NCI-H526 treated with DMSO at 0.1 percent for 48 hours (cell line): ENCODE measurements around the gene EPHB3.

Experiments used
- DNase-seq: peaks from one replicate; lab custom pipeline; 2025; lab: John Stamatoyannopoulos, UW

The EPHB3 gene

DNA sequence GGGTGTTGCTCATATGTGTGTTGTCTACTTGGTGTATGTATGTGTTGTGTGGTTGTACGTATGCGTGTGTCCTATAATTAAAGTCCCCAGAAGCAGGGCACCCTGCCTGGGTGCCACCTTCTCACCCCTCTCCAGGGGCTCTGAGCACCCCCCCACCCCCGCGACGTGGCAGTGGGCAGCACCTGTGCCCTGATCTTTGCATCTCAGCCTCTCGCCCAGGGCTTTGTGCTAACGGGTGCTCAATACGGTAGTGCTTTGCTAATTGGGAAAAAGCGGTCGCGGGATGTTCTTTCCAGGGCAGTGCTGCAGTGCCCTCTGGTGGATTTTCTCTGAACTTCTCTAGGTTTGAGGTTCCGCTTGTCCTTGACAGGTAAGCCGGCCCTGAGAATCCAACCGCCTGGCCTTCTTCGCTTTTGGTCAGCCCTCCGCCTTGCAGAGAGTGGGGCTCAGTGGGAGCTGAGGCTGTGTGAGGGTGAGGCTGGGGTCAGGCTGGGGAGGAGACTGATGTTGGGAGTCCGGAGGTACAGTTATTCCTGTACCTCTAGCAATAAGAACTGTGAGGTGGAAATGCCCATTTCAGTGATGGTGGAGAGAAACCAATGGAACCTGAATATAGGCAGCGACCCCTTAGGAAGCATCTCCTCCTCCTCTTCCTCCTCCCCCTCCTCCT, 17.6 kb upstream of the EPHB3 start:
- DNase-seq, result peak; percentile 78

DNA sequence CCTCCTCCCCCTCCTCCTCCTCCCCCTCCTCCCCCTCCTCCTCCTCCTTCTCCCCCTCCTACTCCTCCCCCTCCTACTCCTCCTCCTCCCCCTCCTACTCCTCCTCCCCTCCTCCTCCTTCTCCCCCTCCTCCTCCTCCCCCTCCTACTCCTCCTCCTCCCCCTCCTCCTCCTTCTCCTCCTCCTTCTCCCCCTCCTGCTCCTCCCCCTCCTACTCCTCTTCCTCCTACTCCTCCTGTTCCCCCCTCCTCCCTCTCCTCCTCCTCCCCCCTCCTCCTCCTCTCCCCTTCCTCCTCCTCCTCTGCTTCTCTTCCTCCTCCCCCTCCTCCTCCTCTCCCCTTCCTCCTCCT, 17.1 kb upstream of the EPHB3 start:
- no peak for DNase-seq

DNA sequence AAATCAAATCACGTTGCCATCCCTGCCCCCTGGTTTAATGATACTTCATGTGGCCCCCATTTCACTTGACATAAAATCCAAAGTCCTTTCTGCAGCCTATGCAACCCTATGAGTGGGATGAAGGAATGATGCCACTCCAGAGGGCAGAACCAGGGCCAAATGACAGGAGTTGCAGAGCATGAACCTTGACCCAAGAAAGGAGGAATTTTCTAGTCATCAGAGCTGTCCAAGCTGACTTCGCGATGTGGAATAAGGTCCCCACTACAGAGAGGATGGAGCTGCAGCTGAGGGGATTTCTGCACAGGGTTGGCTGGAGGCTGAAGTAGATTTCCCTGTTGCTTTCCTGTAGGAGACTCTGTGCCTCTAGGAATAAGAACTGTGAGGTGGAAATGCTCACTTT, 15.8 kb upstream of the EPHB3 start:
- no peak for DNase-seq

DNA sequence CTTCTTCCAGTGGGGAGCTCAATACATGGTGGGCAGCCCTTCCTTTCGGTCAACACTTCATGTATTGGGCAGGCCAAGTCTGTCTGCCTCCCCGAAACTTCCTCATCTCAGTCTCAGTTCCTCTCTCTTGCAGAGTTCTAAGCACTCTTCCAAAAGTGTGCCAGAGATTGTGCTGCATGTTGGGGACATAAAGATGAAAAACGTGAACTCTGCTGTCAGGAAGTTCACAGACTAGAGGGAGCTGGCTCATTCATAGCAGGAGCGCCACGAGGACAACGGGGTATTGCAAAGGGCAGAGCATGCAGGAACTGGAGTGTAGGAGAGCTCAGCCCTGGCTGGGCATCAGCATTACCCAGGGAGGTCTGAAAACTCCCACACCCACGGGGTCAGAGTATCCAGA, 15.3 kb upstream of the EPHB3 start:
- DNase-seq, result no peak

DNA sequence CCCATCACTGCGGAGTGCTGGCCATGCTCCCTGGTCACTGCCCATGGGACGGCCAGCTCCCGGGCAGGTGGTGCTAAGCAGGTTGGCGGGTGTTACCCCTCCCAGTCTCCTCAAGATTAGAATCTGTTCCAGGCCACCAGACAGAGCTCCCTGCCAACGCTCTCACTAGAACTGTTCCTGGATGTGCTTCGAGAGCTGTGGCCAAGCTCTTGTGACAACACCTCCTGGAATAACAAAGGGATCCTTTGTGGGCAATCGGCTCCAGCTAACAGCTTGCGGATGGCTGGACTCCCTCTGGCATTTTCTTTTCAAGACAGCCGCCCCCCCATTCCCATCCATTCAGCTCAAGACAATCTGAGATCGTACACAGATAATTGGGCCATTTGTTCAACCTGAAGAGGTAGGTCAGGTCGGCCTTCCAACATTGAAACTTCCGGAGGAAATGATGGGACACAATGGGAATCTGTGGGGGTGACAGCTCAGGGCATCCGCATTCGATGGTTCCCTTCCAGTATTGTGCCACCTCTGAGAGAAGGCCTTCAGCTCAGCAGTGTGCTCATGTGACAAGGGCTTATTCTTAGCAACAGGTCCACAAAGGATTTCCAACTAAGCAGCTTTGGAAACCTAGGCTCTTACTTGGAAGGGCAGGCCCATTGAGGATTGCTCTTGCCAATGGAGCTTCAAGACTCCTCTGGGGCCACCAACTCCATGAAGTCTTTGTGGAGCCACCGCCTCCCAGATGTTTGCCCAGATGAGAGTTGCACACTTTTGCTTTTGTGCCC, 11.6 kb upstream of the EPHB3 start:
- no peak for DNase-seq

DNA sequence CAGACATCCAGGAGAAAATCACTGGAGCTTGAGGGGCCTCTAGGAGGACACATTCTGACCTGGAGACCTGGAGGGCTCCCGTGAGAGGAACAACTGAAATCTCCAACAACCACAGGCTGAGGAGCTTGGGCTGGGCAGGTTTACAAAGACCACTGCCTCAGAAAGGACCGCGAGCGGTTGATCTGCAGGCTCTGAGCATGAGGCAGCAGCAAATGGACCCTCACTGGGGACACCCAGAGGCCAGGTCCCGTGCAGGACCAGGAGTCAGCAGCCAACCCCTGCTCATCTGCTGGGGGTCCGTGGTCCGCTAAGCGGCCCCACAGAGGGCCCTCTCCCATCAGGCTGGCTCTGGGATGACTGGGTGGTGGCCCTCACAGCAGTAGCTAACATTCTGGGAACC, 10.5 kb upstream of the EPHB3 start:
- DNase-seq, result no peak

DNA sequence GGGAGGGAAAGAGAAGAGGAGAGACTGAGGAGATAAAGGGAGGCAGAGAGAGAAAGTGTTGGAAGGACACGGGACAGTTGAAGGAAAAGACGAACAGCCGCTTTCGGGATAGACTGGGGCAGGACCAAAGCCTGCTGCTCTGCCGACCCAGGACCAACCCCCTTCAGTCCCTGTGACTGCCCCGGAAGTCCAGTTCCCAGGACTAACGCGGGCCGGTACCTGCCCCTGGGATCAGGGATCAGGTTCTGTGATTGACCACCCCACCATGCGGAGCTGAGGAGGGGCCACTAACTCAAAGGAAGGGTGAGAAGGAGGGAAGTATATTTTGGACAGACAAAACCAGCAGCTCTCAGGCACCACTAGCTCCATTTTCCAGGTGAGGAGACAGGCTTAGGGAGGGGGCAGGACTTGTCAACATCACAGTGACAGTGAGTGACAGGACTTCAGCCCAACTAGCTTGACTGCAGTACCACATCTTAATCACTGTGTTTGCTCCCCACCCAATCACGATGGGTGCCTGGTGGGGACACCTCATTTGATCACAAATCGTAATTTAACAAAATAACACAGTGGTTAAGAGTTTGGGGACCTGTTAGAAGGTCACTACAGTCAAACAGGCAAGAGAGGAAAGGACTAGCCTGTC, 9.8 kb upstream of the EPHB3 start:
- no peak for DNase-seq

DNA sequence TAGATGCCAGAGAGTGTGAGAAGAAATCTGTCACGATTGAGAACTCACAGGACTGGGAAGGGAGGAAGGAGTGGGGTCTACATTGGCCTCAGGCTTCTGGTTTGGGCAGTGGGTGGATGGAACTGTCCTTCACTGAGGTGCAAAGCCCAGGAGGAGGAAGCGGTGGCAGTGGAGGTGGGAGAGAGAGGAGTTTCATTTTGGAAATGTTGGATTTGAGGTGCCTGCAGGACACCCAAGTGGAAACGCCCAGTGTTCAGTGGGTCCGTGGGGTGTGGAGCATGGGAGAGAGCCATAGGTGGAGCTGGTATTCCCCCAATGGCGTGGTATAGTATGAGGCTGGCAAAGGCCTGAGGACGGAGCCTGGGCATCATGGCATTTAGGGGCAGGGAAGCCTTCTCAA, 9.3 kb upstream of the EPHB3 start:
- no peak for DNase-seq

DNA sequence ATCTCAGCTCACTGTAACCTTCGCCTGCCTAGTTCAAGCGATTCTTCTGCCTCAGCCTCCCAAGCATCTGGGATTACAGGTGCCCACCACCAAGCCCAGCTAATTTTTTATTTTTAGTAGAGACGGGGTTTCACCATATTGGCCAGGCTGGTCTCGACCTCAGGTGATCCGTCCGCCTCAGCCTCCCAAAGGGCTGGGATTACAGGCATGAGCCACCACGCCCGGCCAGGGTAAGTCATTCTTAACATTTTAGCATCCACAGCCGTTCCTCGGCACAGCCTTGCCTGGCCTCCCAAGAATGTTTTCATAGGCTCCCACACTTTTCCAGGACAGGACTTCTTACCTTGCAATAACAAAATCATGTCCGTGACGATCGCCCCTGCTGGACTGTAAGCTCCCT, 8.7 kb upstream of the EPHB3 start:
- no peak for DNase-seq

DNA sequence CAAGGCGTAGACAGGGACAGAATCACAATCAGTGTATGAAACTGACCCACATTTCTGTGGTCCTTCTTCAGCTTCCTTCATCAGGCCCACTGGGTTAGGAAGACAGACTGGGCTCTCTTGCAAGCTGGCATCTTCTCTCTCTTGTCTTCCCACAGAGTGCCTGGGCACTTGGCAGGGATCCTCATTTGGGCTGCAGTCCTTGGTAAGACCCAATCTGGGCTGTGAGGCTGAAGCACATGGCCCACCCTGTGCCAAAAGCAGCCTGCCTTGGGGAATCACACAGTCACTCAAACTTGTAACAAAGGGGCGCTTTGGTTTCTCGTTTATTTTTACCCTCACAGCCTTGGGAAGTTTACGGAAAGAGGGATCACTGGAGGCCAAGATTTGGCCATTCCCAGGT, 8.2 kb upstream of the EPHB3 start:
- DNase-seq, result no peak

DNA sequence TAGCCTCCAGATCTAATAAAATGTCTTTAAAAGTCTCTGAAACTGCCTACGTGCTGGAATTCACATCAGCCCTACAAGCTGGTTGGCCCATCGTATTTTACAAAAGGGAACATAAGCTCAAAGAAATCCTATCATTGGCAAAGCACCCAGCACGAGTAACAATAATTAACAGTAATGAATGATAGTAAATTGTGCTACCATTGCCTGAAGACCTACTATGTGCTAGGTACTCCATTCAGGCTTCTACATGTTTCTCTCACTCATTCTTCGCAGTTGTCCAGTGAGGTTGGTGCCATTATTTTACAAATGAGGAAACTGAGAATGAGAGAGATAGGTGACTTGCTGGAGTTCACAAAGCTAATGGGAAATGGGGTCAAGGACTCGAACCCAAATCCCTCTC, 7.1 kb upstream of the EPHB3 start:
- DNase-seq, result no peak

DNA sequence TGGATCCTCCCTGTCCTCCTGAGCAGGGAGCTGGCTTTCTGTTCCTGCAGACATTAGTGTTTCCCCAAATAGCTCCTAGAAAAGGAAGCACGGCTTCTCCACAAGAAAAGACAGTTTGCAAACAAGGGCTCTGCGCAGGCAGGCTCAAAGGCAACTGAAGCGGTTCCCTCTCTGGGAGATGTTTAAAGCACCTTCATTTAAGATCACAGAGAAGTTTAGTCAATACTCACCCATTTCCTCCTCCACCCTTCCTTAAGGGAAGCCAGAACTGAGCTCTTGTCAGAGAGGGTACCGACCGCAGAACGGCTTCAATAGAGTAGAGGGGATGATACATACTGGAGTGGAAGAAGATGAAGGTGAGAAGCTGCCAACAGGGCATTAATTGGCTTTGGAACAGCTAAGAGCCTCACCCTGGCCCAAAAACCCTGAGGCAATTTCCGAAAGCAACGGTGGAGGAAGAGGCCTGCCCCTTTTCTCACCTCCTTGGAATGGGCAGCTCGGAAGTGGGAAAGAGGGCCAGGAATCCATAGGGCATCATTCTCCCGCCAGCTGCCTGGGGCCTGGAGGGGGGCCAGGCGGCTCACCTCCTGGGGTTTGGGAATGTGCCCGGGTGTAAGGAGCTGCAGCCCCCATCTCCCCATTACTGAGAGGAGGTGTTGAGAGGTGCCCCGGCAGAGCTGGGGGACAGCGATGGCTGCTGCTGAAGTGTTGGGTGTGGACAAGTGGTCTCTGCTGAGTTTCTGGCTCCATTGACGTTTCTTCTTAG, 4.8 kb upstream of the EPHB3 start:
- no peak for DNase-seq

DNA sequence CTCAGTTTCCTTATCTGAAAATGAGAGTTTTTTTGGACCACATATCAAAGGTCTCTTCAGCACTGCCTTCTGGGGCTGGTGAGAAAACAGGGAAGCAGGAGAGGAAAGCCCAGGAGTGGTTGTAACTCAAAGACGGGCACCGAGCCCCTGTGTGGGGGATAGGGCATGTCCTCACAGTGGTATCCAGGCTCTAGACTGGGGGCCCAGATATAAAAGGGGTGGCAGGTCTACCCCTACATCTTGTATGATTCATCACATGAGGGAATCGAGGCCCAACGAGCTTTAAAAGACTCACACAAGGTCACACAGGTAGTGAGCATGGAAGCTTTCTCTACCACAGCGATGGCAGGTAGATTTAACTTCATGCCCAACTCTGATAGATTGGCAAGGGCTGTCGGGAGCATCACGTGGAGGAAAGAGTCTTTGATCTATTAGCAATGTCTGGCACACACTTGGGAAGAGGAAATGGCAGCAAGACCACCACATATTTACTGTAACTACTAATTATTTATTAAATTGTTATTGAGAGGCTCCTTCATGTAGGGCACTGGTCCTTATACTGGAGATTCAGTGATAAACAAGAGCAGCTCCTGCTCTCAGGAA, 4.1 kb upstream of the EPHB3 start:
- DNase-seq, result no peak

DNA sequence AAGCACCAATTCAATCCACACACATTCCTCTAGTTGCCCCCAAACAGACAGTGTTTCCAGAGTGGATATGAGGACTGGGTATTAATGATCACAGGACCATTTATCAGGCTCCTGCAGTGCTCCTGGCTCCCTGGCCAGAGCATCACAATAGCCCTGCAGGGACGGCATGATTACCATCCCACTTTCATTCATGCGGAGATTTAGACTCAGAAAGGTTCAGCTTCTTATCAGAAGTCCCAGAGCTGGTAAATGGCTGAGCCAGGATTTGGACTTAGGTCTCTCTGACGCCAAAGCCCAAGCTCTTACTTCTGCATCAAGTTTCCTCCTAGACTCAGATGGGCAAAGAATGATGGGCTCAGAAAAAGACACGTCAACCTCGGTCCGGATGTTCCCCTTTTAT, 2.9 kb upstream of the EPHB3 start:
- DNase-seq, result no peak

DNA sequence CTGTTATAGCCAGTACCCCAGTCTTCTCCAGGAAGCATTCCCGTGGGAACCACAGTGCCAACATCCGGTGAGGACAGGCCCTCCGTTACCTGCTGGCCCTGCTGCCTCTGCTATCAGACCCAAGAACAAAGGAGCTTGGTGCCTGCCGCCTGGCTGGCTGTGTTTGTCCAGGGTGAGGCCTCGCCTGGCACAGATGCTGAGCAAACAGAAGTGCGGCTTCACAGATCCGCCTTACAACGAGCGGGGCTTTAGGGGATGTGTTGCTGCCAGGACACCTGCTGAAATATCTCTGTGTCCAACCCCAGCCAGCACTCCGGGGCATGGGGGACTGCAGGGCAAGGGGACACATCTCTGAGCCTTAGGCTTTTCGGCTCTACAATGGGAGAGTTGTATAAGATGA, 2.2 kb upstream of the EPHB3 start:
- DNase-seq, result peak; percentile 75

DNA sequence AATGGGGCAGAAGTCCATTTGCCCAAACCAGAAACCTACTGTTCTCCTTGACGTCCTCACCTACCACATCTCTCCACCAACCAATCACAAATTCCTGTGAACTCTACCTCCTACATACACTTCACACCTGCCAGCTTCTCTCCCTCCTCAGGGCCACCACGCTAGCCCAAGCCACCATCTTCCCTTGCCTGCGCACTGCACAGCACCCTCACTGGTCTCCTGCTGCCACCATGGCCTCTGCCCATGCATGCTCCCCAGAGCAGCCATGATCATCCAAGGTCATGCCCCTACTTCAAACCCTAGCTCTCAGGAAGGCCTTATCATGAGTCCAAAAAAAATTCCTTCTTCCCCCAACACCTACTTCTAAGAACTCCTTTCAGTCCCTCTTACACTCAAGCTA, 1.1 kb upstream of the EPHB3 start:
- no peak for DNase-seq

DNA sequence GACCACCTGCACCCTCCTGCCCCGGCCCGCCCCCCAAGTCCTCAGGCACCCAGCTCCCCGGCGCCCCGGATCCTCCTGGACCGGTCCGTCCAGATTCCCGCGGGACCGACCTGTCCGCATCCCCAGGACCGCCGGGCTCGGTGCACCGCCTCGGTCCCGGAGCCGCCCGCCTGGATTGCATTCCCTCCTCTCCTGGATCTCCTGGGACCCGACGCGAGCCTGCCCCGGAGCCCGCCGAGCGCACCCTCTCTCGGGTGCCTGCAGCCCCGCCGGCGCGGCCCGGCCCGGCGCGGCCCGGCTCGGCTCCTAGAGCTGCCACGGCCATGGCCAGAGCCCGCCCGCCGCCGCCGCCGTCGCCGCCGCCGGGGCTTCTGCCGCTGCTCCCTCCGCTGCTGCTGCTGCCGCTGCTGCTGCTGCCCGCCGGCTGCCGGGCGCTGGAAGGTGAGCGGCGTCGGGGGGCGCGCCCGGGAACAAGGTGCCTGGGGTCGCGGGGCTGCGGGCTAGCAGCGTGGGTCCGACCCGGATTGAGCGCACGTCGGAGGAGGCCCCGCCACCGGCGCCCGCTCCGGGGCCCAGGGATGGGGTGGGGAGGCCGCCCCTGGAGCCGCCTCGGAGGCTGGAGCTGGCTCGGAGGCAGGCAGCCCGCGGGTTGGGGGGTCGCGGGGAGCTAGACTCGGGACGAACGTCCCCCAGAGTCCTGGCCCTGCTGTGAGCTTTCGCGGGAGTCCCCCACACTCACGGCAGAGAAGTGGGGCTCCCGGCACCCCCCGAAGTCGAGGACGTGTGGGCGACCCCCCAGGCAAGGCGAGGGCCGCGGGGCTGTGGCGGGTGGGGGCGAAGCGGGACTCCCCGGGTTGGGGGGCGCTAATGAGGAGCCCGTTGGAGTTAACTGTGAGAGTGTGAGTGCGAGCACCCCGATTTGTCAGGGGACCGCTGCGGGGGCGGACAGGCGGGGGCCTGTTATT, 610 bp downstream of the EPHB3 start:
- DNase-seq, result no peak

DNA sequence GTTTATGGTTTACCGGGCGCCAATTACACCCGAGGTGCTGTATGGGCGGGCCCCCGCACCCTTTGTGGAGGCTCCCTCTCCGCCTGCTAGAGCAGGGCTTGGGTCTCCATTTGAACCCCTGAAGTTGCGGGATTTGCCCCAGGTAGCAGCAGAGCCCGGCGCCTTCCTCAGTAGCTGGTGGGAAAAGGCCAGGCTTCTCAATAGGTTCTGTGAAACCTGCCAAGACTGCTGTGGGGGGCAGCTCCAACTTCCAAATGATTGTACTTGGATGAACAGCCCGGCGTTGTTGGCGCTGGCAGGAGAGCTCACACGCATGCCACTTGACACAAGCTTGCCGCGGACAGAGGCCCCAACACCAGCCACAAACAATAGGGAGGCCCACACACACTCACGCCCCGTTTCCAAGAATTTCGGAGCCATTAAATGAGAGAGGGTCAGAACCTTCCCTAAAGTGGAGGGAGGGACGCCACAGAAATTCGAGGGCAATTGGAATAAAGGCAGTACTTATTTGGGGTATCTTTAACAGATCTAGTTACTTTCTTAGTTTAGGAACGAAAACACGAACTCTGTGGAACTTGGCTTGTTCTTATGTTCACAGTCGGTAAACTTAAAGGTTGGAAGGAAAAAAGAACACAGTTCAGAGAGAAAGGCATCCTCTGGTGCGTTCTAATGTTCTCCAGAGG, 1.4 kb downstream of the EPHB3 start:
- DNase-seq, result no peak

DNA sequence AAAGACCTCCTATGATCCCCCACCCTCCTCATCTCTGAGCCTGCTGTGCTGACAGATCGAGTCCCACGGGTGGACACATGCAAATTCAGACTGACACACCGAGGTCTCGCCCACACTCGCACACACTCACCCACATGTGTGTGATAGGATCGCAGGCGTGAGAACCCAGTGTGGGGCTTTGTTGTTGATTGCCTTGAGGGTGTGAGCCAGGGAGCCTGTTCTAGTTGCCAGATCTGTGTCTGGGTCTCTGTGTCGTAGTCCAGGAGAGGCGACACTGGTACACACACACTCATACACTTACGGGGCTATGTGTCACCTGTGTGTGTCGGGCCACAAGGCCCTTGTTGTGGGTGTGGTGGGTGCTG, 2.0 kb downstream of the EPHB3 start:
- peak; percentile 26 for DNase-seq

DNA sequence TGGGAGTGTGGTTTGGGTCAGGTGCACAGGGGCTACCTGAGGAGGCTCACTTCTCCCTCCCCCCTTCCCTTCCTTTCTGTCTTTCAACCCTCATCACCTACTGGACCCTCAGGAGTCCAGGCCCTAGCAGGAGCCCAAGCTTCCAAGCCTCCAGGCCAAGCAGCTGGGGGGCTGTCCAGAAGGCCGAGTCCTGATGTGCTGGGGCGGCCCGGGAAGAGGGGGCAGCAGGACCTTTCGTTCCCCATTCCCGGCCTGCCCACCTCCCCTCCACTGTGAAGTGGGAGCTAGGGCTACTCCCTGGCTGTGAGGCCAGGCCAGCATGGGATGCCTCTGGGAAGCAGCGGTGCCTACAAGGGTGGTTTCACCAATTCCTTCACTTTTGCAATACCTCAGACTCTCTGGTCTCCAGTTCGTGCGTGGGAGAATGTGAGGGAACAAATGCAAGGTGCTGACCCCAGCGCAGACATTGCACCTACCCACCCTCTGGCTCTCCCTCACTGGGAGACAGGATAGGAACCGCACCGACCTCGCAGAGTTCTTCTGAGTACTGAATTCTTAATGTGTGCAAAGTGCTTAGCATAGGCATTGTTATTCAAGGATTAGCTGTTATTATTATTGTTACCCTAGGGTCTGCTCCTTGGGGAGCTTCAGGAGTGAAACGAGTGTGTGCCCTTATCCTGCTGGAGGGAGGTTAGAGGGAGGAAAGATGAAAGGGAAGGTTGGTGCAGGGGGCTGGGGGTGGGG, 2.5 kb downstream of the EPHB3 start:
- DNase-seq, result no peak
